CD8-positive, alpha-beta memory T cell (primary cell): ENCODE measurements around the gene ZFYVE1. TPM values are rescaled to one million over a fixed set of nuclear protein-coding genes. Genes with fewer than 3 reads are reported as not detected.

ENCODE experiments used
- CTCF ChIA-PET: fragments of 350-600 bp; sonication (Branson Sonifier 250); formaldehyde crosslinking; loops from one replicate; lab custom pipeline; 2021; ENCODE audit warnings: antibody characterized with exemption; lab: Charles Lee
- POLR2A ChIA-PET: fragments of 350-600 bp; sonication (Branson Sonifier 250); formaldehyde crosslinking; loops from one replicate; lab custom pipeline; 2021; ENCODE audit warnings: antibody characterized with exemption; lab: Charles Lee
- DNase-seq, 5 donors: peaks; one replicate each; pipeline versions ENCODE4 v3.0.0 to v3.0.0-alpha.2; 2020 to 2022; ENCODE audit warnings: mixed read lengths in 1 of 5
- H3K27ac ChIP-seq: one replicate; pipeline ENCODE4 v1.7.0; 2013; ENCODE audit warnings: low read depth, mild to moderate bottlenecking, low read length, moderate library complexity
- H3K27me3 ChIP-seq: 2 replicates; pipeline ENCODE4 v1.7.0; 2013; ENCODE audit warnings: low read length, mild to moderate bottlenecking; ENCODE audit not compliant: insufficient read depth, poor library complexity, severe bottlenecking
- H3K36me3 ChIP-seq: 2 replicates; pipeline ENCODE4 v1.7.0; 2013; ENCODE audit warnings: mild to moderate bottlenecking, low read length, moderate library complexity; ENCODE audit not compliant: insufficient read depth
- H3K4me1 ChIP-seq: 2 replicates; pipeline ENCODE4 v1.7.0; 2013; ENCODE audit warnings: mild to moderate bottlenecking, low read length, moderate library complexity; ENCODE audit not compliant: insufficient read depth
- H3K4me3 ChIP-seq: 2 replicates; pipeline ENCODE4 v1.7.0; 2013; ENCODE audit warnings: mild to moderate bottlenecking, low read length
- H3K9me3 ChIP-seq: 2 replicates; pipeline ENCODE4 v1.7.0; 2013; ENCODE audit warnings: mild to moderate bottlenecking, low read length
- H3K27ac Mint-ChIP-seq, 8 donors: one replicate each; pipeline ENCODE4 v1.8.0; 2020 to 2021; ENCODE audit warnings: mixed read lengths in 8 of 8, mild to moderate bottlenecking in 6 of 8, inconsistent platforms in 3 of 8, moderate library complexity in 3 of 8
- H3K27me3 Mint-ChIP-seq, 2 donors: one replicate each; pipeline ENCODE4 v1.8.0; 2020 to 2021; ENCODE audit warnings: mixed read lengths in 2 of 2, mild to moderate bottlenecking in 1 of 2, moderate library complexity in 1 of 2
- H3K36me3 Mint-ChIP-seq, 3 donors: one replicate each; pipeline ENCODE4 v1.8.0; 2020 to 2021; ENCODE audit warnings: mixed read lengths in 3 of 3, inconsistent platforms in 1 of 3, mild to moderate bottlenecking in 1 of 3
- H3K4me1 Mint-ChIP-seq, 3 donors: one replicate each; pipeline ENCODE4 v1.8.0; 2020 to 2021; ENCODE audit warnings: mixed read lengths in 3 of 3, inconsistent platforms in 1 of 3, mild to moderate bottlenecking in 1 of 3
- H3K4me3 Mint-ChIP-seq, 7 donors: one replicate each; pipeline ENCODE4 v1.8.0; 2020 to 2021; ENCODE audit warnings: mixed read lengths in 7 of 7, mild to moderate bottlenecking in 6 of 7, moderate library complexity in 4 of 7, inconsistent platforms in 2 of 7
- H3K9me3 Mint-ChIP-seq, 5 donors: one replicate each; pipeline ENCODE4 v1.8.0; 2020 to 2022; ENCODE audit warnings: mixed read lengths in 5 of 5, mild to moderate bottlenecking in 3 of 5, moderate library complexity in 2 of 5, inconsistent platforms in 1 of 5
- polyA plus RNA-seq: library from polyadenylated mRNA; unstranded; fragments of 300-500 nt; fragmentation: Illumina TruSeq; gene quantifications from one replicate; pipeline ENCODE4 v1.2.3, GENCODE V29; 2021
- total RNA-seq, 2 experiments: library from RNA; stranded (reverse); gene quantifications; one replicate each; pipeline ENCODE4 v1.2.3, GENCODE V29; 2021

Gene ZFYVE1
- total and polyA plus RNA-seq, 3 experiments from 2014 or later, result 7.8 to 11.8 (median 11.7) TPM

GRCh38 chr14:72980863-72981262, 46.0 kb downstream of the ZFYVE1 start:
- no peaks in the 10 kb centered on the region for H3K27me3 Mint-ChIP-seq
- Histone ChIP-seq H3K9me3 (no peaks in the 10 kb centered on the region), H3K4me1 (no peaks in the 10 kb centered on the region), H3K27ac (no peak overlapping the region), H3K36me3 (peaks cover 9% of the 10 kb centered on the region), H3K4me3 (no peak overlapping the region), H3K27me3 (no peaks in the 10 kb centered on the region)
- H3K36me3 Mint-ChIP-seq, result peaks cover 25 to 76% (median 26%) of the 10 kb centered on the region in 3 donors
- peaks cover 1 to 5% (median 3%) of the 10 kb centered on the region in 3 donors for H3K4me1 Mint-ChIP-seq
- no peak overlapping the region for H3K27ac Mint-ChIP-seq
- no peak for DNase-seq
- no peaks in the 10 kb centered on the region for H3K9me3 Mint-ChIP-seq
- ChIA-PET POLR2A (interaction anchor here (0.6 kb wide), 1 partner anchor 63 kb away, joined by 3 read pairs; no protein-coding TSS in a partner anchor), CTCF (no interaction called here)
- no peak overlapping the region for H3K4me3 Mint-ChIP-seq

- no peaks in the 10 kb centered on the region for H3K27me3 ChIP-seq
- peaks cover 16 to 80% (median 20%) of the 10 kb centered on the region in 3 donors for H3K36me3 Mint-ChIP-seq
- H3K27me3 Mint-ChIP-seq, result no peaks in the 10 kb centered on the region
- H3K9me3 Mint-ChIP-seq, result no peaks in the 10 kb centered on the region
- peaks cover 26% of the 10 kb centered on the region for H3K36me3 ChIP-seq
- peaks cover 0 to 1% (median 0%) of the 10 kb centered on the region in 3 donors for H3K4me1 Mint-ChIP-seq
- no peak overlapping the region for H3K4me3 Mint-ChIP-seq
- H3K27ac ChIP-seq, result no peak overlapping the region
- no peak overlapping the region for H3K4me3 ChIP-seq
- H3K4me1 ChIP-seq, result no peaks in the 10 kb centered on the region
- DNase-seq, result no peak
- peak overlapping the region in 1 of 8 donors; percentile 64 for H3K27ac Mint-ChIP-seq
- CTCF ChIA-PET, result no interaction called here
- POLR2A ChIA-PET, result no interaction called here
- H3K9me3 ChIP-seq, result no peaks in the 10 kb centered on the region
Measured at GRCh38 chr14:72978856-72979255, 48.0 kb downstream of the ZFYVE1 start.

GRCh38 chr14:72975770-72976169, 51.1 kb downstream of the ZFYVE1 start:
- Histone ChIP-seq H3K9me3 (no peaks in the 10 kb centered on the region), H3K4me3 (no peak overlapping the region), H3K36me3 (peaks cover 26% of the 10 kb centered on the region), H3K27ac (no peak overlapping the region), H3K27me3 (no peaks in the 10 kb centered on the region), H3K4me1 (no peaks in the 10 kb centered on the region)
- peaks cover 0 to 1% (median 0%) of the 10 kb centered on the region in 3 donors for H3K4me1 Mint-ChIP-seq
- H3K9me3 Mint-ChIP-seq, result no peaks in the 10 kb centered on the region
- POLR2A ChIA-PET, result no interaction called here
- DNase-seq, result no peak
- H3K36me3 Mint-ChIP-seq, result peaks cover 5 to 84% (median 17%) of the 10 kb centered on the region in 3 donors
- CTCF ChIA-PET, result interaction anchor here (2.2 kb wide), 1 partner anchor 27 kb away, joined by 6 read pairs; no protein-coding TSS in a partner anchor
- H3K27ac Mint-ChIP-seq, result peak overlapping the region in 1 of 8 donors; percentile 23
- no peak overlapping the region for H3K4me3 Mint-ChIP-seq
- no peaks in the 10 kb centered on the region for H3K27me3 Mint-ChIP-seq

- no peaks in the 10 kb centered on the region for H3K27me3 ChIP-seq
- Mint-ChIP-seq H3K27me3 (no peaks in the 10 kb centered on the region), H3K27ac (no peak overlapping the region), H3K4me3 (no peak overlapping the region), H3K9me3 (no peaks in the 10 kb centered on the region), H3K4me1 (no peaks in the 10 kb centered on the region), H3K36me3 (peaks cover 5 to 88% (median 14%) of the 10 kb centered on the region in 3 donors)
- no peak for DNase-seq
- H3K4me1 ChIP-seq, result no peaks in the 10 kb centered on the region
- CTCF ChIA-PET, result interaction anchor here (2.2 kb wide), 1 partner anchor 26 kb away, joined by 6 read pairs; no protein-coding TSS in a partner anchor
- H3K9me3 ChIP-seq, result no peaks in the 10 kb centered on the region
- H3K27ac ChIP-seq, result no peak overlapping the region
- no peak overlapping the region for H3K4me3 ChIP-seq
- POLR2A ChIA-PET, result interaction anchor here (0.6 kb wide), 1 partner anchor 65 kb away, joined by 3 read pairs; no protein-coding TSS in a partner anchor
- peaks cover 23% of the 10 kb centered on the region for H3K36me3 ChIP-seq
Measured at GRCh38 chr14:72974661-72975060, 52.2 kb downstream of the ZFYVE1 start.

- no peak overlapping the region for H3K4me3 ChIP-seq
- no peak overlapping the region for H3K4me3 Mint-ChIP-seq
- no peak for DNase-seq
- H3K27ac ChIP-seq, result no peak overlapping the region
- H3K4me1 ChIP-seq, result no peaks in the 10 kb centered on the region
- H3K36me3 Mint-ChIP-seq, result peaks cover 6 to 76% (median 18%) of the 10 kb centered on the region in 3 donors
- H3K9me3 ChIP-seq, result no peaks in the 10 kb centered on the region
- H3K27me3 Mint-ChIP-seq, result peaks cover 0 to 1% of the 10 kb centered on the region in 2 donors
- no peaks in the 10 kb centered on the region for H3K9me3 Mint-ChIP-seq
- no peaks in the 10 kb centered on the region for H3K4me1 Mint-ChIP-seq
- no peak overlapping the region for H3K27ac Mint-ChIP-seq
- H3K27me3 ChIP-seq, result no peaks in the 10 kb centered on the region
- ChIA-PET CTCF (no interaction called here), POLR2A (no interaction called here)
- peaks cover 18% of the 10 kb centered on the region for H3K36me3 ChIP-seq
Measured at GRCh38 chr14:72970824-72971434, 56.0 kb downstream of the ZFYVE1 start.

- Histone ChIP-seq H3K27ac (no peak overlapping the region), H3K36me3 (peaks cover 10% of the 10 kb centered on the region), H3K4me3 (no peak overlapping the region), H3K9me3 (no peaks in the 10 kb centered on the region), H3K4me1 (no peaks in the 10 kb centered on the region), H3K27me3 (no peaks in the 10 kb centered on the region)
- Mint-ChIP-seq H3K27ac (no peak overlapping the region), H3K4me1 (peaks cover 0 to 7% (median under 1%) of the 10 kb centered on the region in 3 donors), H3K36me3 (peaks cover 6 to 69% (median 14%) of the 10 kb centered on the region in 3 donors), H3K27me3 (peaks cover 0 to 1% of the 10 kb centered on the region in 2 donors), H3K4me3 (no peak overlapping the region), H3K9me3 (no peaks in the 10 kb centered on the region)
- CTCF ChIA-PET, result no interaction called here
- POLR2A ChIA-PET, result no interaction called here
- DNase-seq, result no peak
Measured at GRCh38 chr14:72970058-72970630, 56.8 kb downstream of the ZFYVE1 start.

- H3K27me3 ChIP-seq, result no peaks in the 10 kb centered on the region
- Mint-ChIP-seq H3K9me3 (no peaks in the 10 kb centered on the region), H3K27me3 (peaks cover 0 to 1% of the 10 kb centered on the region in 2 donors), H3K4me3 (no peak overlapping the region), H3K36me3 (peaks cover 6 to 53% (median 9%) of the 10 kb centered on the region in 3 donors), H3K4me1 (peaks cover 0 to 20% (median 2%) of the 10 kb centered on the region in 3 donors), H3K27ac (peak overlapping the region in 2 of 8 donors; percentile 55 to 82)
- H3K9me3 ChIP-seq, result no peaks in the 10 kb centered on the region
- no peaks in the 10 kb centered on the region for H3K36me3 ChIP-seq
- H3K4me1 ChIP-seq, result no peaks in the 10 kb centered on the region
- ChIA-PET POLR2A (no interaction called here), CTCF (no interaction called here)
- no peak overlapping the region for H3K4me3 ChIP-seq
- no peak for DNase-seq
- H3K27ac ChIP-seq, result no peak overlapping the region
Measured at GRCh38 chr14:72968316-72968715, 58.6 kb downstream of the ZFYVE1 start.

GRCh38 chr14:72966038-72966437, 60.9 kb downstream of the ZFYVE1 start:
- no peaks in the 10 kb centered on the region for H3K9me3 ChIP-seq
- no peak overlapping the region for H3K27ac ChIP-seq
- no peak overlapping the region for H3K4me3 Mint-ChIP-seq
- peak overlapping the region in 2 of 8 donors; percentile 26 to 35 for H3K27ac Mint-ChIP-seq
- no peaks in the 10 kb centered on the region for H3K4me1 ChIP-seq
- H3K36me3 Mint-ChIP-seq, result peaks cover 6 to 49% (median 14%) of the 10 kb centered on the region in 3 donors
- H3K27me3 Mint-ChIP-seq, result peaks cover 0 to 1% of the 10 kb centered on the region in 2 donors
- H3K4me1 Mint-ChIP-seq, result peaks cover 0 to 24% (median 2%) of the 10 kb centered on the region in 3 donors
- no peaks in the 10 kb centered on the region for H3K9me3 Mint-ChIP-seq
- H3K4me3 ChIP-seq, result no peak overlapping the region
- DNase-seq, result no peak
- H3K27me3 ChIP-seq, result no peaks in the 10 kb centered on the region
- ChIA-PET POLR2A (no interaction called here), CTCF (no interaction called here)
- no peaks in the 10 kb centered on the region for H3K36me3 ChIP-seq
